Hepatocyte (in vitro differentiated cells): Measurements from ENCODE around the gene PDLIM1.

Source experiments
- CTCF ChIP-seq: fragments of 200-600 bp; sonication (generic); IDR thresholded peaks from 2 replicates; pipeline ENCODE4 v1.5.1; 2016; ENCODE audit warnings: antibody characterized with exemption, mild to moderate bottlenecking; ENCODE audit not compliant: poor library complexity
- EZH2 ChIP-seq: fragments of 200-600 bp; sonication (generic); IDR thresholded peaks from 2 replicates; pipeline ENCODE4 v1.6.1; 2016; ENCODE audit warnings: antibody characterized with exemption, mild to moderate bottlenecking, borderline replicate concordance
- EZH2phosphoT487 ChIP-seq: fragments of 200-600 bp; sonication (generic); IDR thresholded peaks from one replicate; pipeline ENCODE4 v1.6.1; 2018; ENCODE audit warnings: antibody characterized with exemption, mild to moderate bottlenecking, low read depth, moderate library complexity; ENCODE audit not compliant: unreplicated experiment, severe bottlenecking

GRCh38 chr10:95243318-95243617 is 47.5 kb downstream of the PDLIM1 start:
- no peak for TF ChIP-seq CTCF
- no peak for TF ChIP-seq EZH2phosphoT487
- TF ChIP-seq EZH2: no peak
